Caco-2 (cell line): ENCODE results near the gene ZDHHC14. TPM values are rescaled to one million over a fixed set of nuclear protein-coding genes. Genes with fewer than 3 reads are reported as not detected.

Source experiments
- BruUV-seq: library from RNA; stranded (reverse); fragments of 400-500 nt; replicated peaks from 2 replicates; lab custom pipeline; 2021; lab: Mats Ljungman, UMichigan
- CTCF ChIA-PET: fragments of 300-600 bp; sonication (Branson Sonifier 250); formaldehyde crosslinking; loops from one replicate; lab custom pipeline; 2022; ENCODE audit warnings: antibody characterized with exemption; lab: Charles Lee
- POLR2A ChIA-PET: fragments of 300-600 bp; sonication (Branson Sonifier 250); formaldehyde crosslinking; loops from one replicate; lab custom pipeline; 2022; ENCODE audit warnings: antibody characterized with exemption; lab: Charles Lee
- DNase-seq, 2 experiments: peaks; one replicate each; pipeline versions ENCODE4 v3.0.0 to v3.0.0-alpha.2; 2020 to 2022
- H3K27me3 ChIP-seq: replicated peaks from 2 replicates; pipeline ENCODE4 v1.6.0; 2011; ENCODE audit warnings: low read length; ENCODE audit not compliant: control insufficient read depth, insufficient read depth
- H3K36me3 ChIP-seq: 2 replicates; pipeline ENCODE4 v1.5.1; 2011; ENCODE audit warnings: low read length; ENCODE audit not compliant: control insufficient read depth, insufficient read depth
- H3K4me1 ChIP-seq: fragments of 250-450 bp; sonication (Bioruptor Pico); 2 replicates; pipeline ENCODE4 v1.5.1; 2020; ENCODE audit warnings: mild to moderate bottlenecking
- H3K4me3 ChIP-seq: 2 replicates; pipeline ENCODE4 v1.5.1; 2011; ENCODE audit warnings: low read depth, mild to moderate bottlenecking, control low read depth, low read length
- H3K9me3 ChIP-seq: fragments of 250-450 bp; sonication (Bioruptor Pico); 2 replicates; pipeline ENCODE4 v1.5.1; 2020; ENCODE audit warnings: mild to moderate bottlenecking, moderate library complexity
- H3K27ac Mint-ChIP-seq: one replicate; pipeline ENCODE4 v1.8.0; 2022; ENCODE audit warnings: mixed read lengths; ENCODE audit not compliant: unreplicated experiment
- H3K27me3 Mint-ChIP-seq: one replicate; pipeline ENCODE4 v1.8.0; 2022; ENCODE audit warnings: mixed read lengths; ENCODE audit not compliant: insufficient read depth, unreplicated experiment
- H3K36me3 Mint-ChIP-seq: one replicate; pipeline ENCODE4 v1.8.0; 2022; ENCODE audit warnings: mild to moderate bottlenecking, mixed read lengths; ENCODE audit not compliant: insufficient read depth, unreplicated experiment
- H3K4me1 Mint-ChIP-seq: one replicate; pipeline ENCODE4 v1.8.0; 2022; ENCODE audit warnings: low read depth, mixed read lengths; ENCODE audit not compliant: unreplicated experiment
- H3K4me3 Mint-ChIP-seq: one replicate; pipeline ENCODE4 v1.8.0; 2022; ENCODE audit warnings: mild to moderate bottlenecking, moderate library complexity, mixed read lengths; ENCODE audit not compliant: unreplicated experiment
- H3K9me3 Mint-ChIP-seq: one replicate; pipeline ENCODE4 v1.8.0; 2022; ENCODE audit warnings: mixed read lengths; ENCODE audit not compliant: unreplicated experiment
- intact Hi-C: fragments of 100-400 bp; cut with micrococcal nuclease; formaldehyde crosslinking; loops from one replicate; pipeline ENCODE4 v1.10.0; 2022; ENCODE audit not compliant: unreplicated experiment
- total RNA-seq: library from RNA; stranded (reverse); gene quantifications from 2 replicates; pipeline ENCODE4 v1.2.3, GENCODE V29; 2022
- TF ChIP-seq, protein P1 (sequence below), 2 experiments: fragments of 200-600 bp in 1 of 2; IDR thresholded peaks; 1 replicate in 1 of 2; 2 replicates in 1 of 2; pipeline versions ENCODE4 v1.5.1 to v1.8.0; 2011 to 2022; ENCODE audit warnings: antibody characterized with exemption in 1 of 2, control low read depth in 1 of 2, inconsistent platforms in 1 of 2, low read depth in 1 of 2, low read length in 1 of 2, mild to moderate bottlenecking in 1 of 2, moderate library complexity in 1 of 2; ENCODE audit not compliant: insufficient read depth in 1 of 2, severe bottlenecking in 1 of 2, unreplicated experiment in 1 of 2

ZDHHC14 gene
- total RNA-seq, 1 experiment from 2014 or later: 22.1 TPM

GRCh38 chr6:157528931-157529653 is 148.1 kb downstream of the ZDHHC14 start:
- Mint-ChIP-seq H3K4me3 (no peak overlapping the region), H3K36me3 (peaks cover 21% of the 10 kb centered on the region), H3K4me1 (peaks cover 31% of the 10 kb centered on the region), H3K27me3 (no peaks in the 10 kb centered on the region), H3K27ac (no peak overlapping the region), H3K9me3 (no peaks in the 10 kb centered on the region)
- CTCF ChIA-PET: interaction anchor here (1.0 kb wide), 1 partner anchor 16 kb away, joined by 3 read pairs; no protein-coding TSS in a partner anchor
- intact Hi-C loops: no loop called here
- H3K9me3 ChIP-seq: 0 out of 2 replicates have a peak, but pooled peaks cover 5% of the 10 kb centered on the region
- peak in 1 of 2 experiments; percentile 23 for DNase-seq
- H3K4me3 ChIP-seq: no peak overlapping the region
- no peaks in the 10 kb centered on the region for H3K27me3 ChIP-seq
- peaks cover 42% of the 10 kb centered on the region for H3K4me1 ChIP-seq
- no TSS peak for BruUV-seq
- peaks cover 1% of the 10 kb centered on the region for H3K36me3 ChIP-seq
- POLR2A ChIA-PET: no interaction called here
- TF ChIP-seq, protein P1, sequence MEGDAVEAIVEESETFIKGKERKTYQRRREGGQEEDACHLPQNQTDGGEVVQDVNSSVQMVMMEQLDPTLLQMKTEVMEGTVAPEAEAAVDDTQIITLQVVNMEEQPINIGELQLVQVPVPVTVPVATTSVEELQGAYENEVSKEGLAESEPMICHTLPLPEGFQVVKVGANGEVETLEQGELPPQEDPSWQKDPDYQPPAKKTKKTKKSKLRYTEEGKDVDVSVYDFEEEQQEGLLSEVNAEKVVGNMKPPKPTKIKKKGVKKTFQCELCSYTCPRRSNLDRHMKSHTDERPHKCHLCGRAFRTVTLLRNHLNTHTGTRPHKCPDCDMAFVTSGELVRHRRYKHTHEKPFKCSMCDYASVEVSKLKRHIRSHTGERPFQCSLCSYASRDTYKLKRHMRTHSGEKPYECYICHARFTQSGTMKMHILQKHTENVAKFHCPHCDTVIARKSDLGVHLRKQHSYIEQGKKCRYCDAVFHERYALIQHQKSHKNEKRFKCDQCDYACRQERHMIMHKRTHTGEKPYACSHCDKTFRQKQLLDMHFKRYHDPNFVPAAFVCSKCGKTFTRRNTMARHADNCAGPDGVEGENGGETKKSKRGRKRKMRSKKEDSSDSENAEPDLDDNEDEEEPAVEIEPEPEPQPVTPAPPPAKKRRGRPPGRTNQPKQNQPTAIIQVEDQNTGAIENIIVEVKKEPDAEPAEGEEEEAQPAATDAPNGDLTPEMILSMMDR (IDR thresholded peaks at IDR 0.05; ENCODE audit: insufficient read depth in 1 of 2, low read depth in 1 of 2, low read length in 1 of 2, severe bottlenecking in 1 of 2, unreplicated experiment in 1 of 2): no peak

DNA sequence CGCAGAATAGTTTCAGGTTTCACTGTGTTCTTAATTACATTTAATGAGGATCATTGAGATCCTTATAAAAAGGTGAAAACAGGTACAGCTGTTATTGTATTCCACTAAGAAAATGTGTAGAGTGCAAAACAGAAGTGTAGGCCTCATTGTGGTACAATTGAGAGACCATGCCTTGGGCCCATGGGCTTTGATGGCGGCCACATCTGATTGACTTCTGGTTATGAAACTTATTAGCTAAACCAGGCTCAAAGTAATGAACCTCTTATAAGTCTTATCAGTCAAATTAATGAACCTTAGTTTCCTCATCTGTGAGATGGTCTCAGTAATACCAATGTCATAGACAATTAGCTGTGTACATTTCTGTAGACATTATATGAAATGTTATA is 148.7 kb downstream of the ZDHHC14 start:
- CTCF ChIA-PET: interaction anchor here (1.0 kb wide), 1 partner anchor 16 kb away, joined by 3 read pairs; no protein-coding TSS in a partner anchor

GRCh38 chr6:157530126-157530525 is 149.1 kb downstream of the ZDHHC14 start:
- Mint-ChIP-seq H3K9me3 (no peaks in the 10 kb centered on the region), H3K4me3 (peak overlapping the region; percentile 77), H3K36me3 (peaks cover 24% of the 10 kb centered on the region), H3K27ac (peak overlapping the region; percentile 98), H3K27me3 (no peaks in the 10 kb centered on the region), H3K4me1 (peaks cover 35% of the 10 kb centered on the region)
- no peaks in the 10 kb centered on the region for H3K9me3 ChIP-seq
- TF ChIP-seq, protein P1 (IDR thresholded peaks at IDR 0.05; ENCODE audit: insufficient read depth in 1 of 2, low read depth in 1 of 2, low read length in 1 of 2, severe bottlenecking in 1 of 2, unreplicated experiment in 1 of 2): no peak
- POLR2A ChIA-PET: no interaction called here
- H3K36me3 ChIP-seq: peaks cover 1% of the 10 kb centered on the region
- intact Hi-C loops: loop anchor here (2.0 to 5.0 kb wide), 2 partner anchors 147 to 193 kb away; no protein-coding TSS in a partner anchor
- no TSS peak for BruUV-seq
- no peaks in the 10 kb centered on the region for H3K27me3 ChIP-seq
- CTCF ChIA-PET: no interaction called here
- peaks cover 47% of the 10 kb centered on the region for H3K4me1 ChIP-seq
- DNase-seq: no peak
- no peak overlapping the region for H3K4me3 ChIP-seq

More for the DNA sequence above, 148.7 kb downstream of the ZDHHC14 start:
- Mint-ChIP-seq H3K36me3 (peaks cover 21% of the 10 kb centered on the region), H3K4me1 (peaks cover 31% of the 10 kb centered on the region), H3K4me3 (peak overlapping the region; percentile 77), H3K9me3 (no peaks in the 10 kb centered on the region), H3K27ac (peak overlapping the region; percentile 98), H3K27me3 (no peaks in the 10 kb centered on the region)
- TF ChIP-seq, protein P1 (IDR thresholded peaks at IDR 0.05; ENCODE audit: insufficient read depth in 1 of 2, low read depth in 1 of 2, low read length in 1 of 2, severe bottlenecking in 1 of 2, unreplicated experiment in 1 of 2): no peak
- H3K36me3 ChIP-seq: peaks cover 1% of the 10 kb centered on the region
- POLR2A ChIA-PET: no interaction called here
- no peak overlapping the region for H3K4me3 ChIP-seq
- no peaks in the 10 kb centered on the region for H3K27me3 ChIP-seq
- no peak for DNase-seq
- 0 out of 2 replicates have a peak, but pooled peaks cover 2% of the 10 kb centered on the region for H3K9me3 ChIP-seq
- intact Hi-C loops: loop anchor here (2.0 to 5.0 kb wide), 2 partner anchors 147 to 192 kb away; no protein-coding TSS in a partner anchor
- no TSS peak for BruUV-seq
- peaks cover 42% of the 10 kb centered on the region for H3K4me1 ChIP-seq
